T47D (cell line): ENCODE measurements around the gene ZDHHC8.
A peak's percentile ranks its signal among the peaks of the same experiment; 100 is the strongest.

ENCODE experiments used
- DNase-seq, 2 experiments: peaks; one replicate each; pipeline versions ENCODE4 v3.0.0 to v3.0.0-alpha.2; 2011 to 2012; ENCODE audit warnings: low read depth in 1 of 2, low spot score in 1 of 2
- JUND ChIP-seq: IDR thresholded peaks from 2 replicates; pipeline ENCODE4 v1.6.1; 2012; ENCODE audit warnings: low read depth
- in situ Hi-C: cut with HindIII; loops from 2 replicates; pipeline ENCODE4 v1.10.0; 2016; ENCODE audit warnings: low sequenced_read_pairs, low pct_unique_long_range_greater_than_20kb

The ZDHHC8 gene

DNA sequence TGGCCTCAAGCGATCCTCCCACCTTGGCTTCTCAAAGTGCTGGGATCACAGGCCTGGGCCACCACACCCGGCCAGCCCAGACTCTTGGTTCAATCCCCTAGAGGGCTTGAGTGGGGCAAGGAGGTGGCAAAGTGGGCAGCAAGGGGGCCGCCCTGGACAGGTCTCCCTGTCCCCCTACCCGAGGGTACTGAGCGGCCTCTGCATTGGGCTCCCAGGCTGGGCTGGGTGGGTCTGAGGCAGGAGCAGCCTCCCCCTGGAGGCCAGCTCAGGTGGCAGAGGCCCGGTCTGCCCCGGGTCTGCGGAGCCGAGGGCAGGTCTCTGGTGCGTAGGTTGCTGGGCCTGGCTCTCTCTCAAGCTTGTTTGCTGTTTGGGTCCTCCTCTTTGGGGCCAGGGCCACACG is 41.6 kb downstream of the ZDHHC8 start:
- DNase-seq: no peak
- in situ Hi-C loops: no loop called here
- TF ChIP-seq JUND: no peak

- DNase-seq: no peak
- in situ Hi-C loops: no loop called here
- no peak for TF ChIP-seq JUND
Measured at GRCh38 chr22:20173772-20174171, 42.2 kb downstream of the ZDHHC8 start.

DNA sequence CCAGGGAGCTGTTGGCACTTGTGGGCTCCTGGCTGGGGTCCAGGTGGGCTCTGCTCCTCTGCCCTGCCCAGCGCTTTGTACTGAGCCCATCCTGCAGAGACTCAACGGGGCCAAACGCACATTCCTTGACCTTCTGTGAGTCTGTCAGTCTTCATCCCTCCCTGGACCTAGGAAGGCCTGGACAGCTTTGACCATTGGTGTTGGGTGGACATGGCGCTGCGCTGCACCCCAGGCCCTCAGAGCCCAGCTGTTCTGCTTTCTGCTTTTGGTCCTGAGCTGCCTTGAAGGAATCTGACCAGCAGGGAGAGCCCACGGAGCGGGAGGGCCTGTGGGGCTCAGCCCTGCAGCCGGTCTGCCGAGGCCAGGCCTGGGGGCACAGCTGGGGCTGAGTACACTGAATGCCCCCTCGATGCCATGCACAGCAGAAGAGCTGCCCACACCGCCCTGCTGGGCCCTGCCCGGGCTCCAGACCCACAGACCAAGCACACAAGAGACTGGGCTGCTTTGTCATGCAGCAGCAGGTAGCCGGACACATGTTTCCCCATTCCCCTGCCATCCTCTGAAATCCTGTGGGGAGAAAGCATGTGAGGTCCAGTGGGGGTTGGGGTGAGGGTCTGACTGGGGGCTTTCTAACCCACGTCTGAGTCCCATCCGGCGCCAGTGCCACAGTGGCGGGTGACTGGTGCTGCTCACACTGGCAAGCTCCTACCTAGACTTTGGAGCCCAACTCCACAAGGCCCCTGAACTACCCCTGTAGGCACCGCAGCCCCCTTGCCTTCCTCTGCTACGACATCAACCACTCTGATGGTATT is 43.4 kb downstream of the ZDHHC8 start:
- no peak for TF ChIP-seq JUND
- in situ Hi-C loops: no loop called here
- peak in 1 of 2 experiments; percentile 9 for DNase-seq

DNA sequence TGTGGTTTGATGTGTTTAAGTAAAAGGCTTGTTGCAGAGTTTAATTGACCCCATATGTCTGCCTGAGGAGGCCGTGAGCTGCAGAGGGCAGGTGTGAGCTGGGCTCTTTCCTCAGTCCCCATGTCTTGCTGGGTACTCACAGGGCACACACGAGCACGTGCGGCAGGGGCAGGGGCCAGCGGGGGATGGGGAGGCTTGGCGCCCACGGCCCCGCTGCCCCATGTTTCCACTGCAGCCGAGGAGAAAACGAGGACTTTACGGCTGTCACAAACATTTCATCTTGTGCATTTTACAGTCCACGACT is 43.9 kb downstream of the ZDHHC8 start:
- no peak for TF ChIP-seq JUND
- peak in 1 of 2 experiments; percentile 7 for DNase-seq
- in situ Hi-C loops: no loop called here

GRCh38 chr22:20176421-20177085 is 44.9 kb downstream of the ZDHHC8 start:
- in situ Hi-C loops: no loop called here
- TF ChIP-seq JUND: no peak
- DNase-seq: no peak

- DNase-seq: no peak
- TF ChIP-seq JUND: no peak
- in situ Hi-C loops: no loop called here
Measured at GRCh38 chr22:20177217-20177911, 45.8 kb downstream of the ZDHHC8 start.

- no peak for DNase-seq
- in situ Hi-C loops: no loop called here
- TF ChIP-seq JUND: no peak
Measured at GRCh38 chr22:20178075-20178914, 46.7 kb downstream of the ZDHHC8 start.

GRCh38 chr22:20178915-20179227 is 47.3 kb downstream of the ZDHHC8 start:
- TF ChIP-seq JUND: no peak
- in situ Hi-C loops: no loop called here
- no peak for DNase-seq

DNA sequence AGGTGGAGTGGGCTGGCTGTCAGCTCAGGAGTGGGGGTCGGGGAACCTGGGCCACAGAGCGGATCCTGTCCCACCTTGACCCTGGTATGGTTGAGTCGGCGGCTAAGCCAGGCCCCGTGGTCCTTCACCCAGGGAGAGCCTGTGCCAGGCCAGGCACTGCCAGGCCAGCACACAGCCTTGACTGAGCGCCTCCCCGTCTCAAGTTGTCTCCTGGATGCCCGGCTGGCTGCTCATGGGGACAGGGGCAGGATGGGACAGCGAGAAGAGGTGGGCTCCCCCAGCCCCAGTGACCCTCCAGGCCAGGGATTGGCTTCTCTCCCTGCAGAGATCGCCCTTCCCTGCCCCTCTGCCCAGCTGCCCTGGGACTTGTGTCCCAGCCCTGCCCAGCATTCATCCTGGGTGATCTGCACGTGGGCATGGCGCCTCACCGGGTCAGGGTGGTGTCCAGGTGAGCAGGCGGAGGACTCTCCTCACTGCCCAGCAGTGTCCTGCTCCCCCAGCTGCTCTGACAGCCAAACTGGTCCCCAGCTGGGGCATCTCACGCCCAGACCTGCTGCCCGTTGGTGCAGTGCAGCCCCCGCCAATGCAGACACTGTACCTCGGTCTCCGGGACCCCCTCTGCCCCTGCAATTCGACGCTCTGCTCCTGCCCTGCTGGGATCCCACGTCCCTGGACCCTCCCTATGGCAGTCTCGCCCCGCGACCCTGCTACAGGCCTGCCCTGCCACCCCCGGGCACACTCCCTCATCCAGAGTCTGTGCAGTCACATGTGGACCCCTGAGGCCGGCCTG is 48.0 kb downstream of the ZDHHC8 start:
- no peak for TF ChIP-seq JUND
- no peak for DNase-seq
- in situ Hi-C loops: no loop called here

- in situ Hi-C loops: no loop called here
- no peak for DNase-seq
- no peak for TF ChIP-seq JUND
Measured at GRCh38 chr22:20180245-20180630, 48.6 kb downstream of the ZDHHC8 start.

- DNase-seq: no peak
- in situ Hi-C loops: no loop called here
- TF ChIP-seq JUND: no peak
Measured at GRCh38 chr22:20180640-20181039, 49.0 kb downstream of the ZDHHC8 start.
